Activated CD8-positive, alpha-beta memory T cell treated with anti-CD3 and anti-CD28 coated beads, Interleukin-2, amount 50 U/mL, for 24 hours (primary cell): ENCODE data around the gene TMEM91.

Source experiments
- DNase-seq: peaks from one replicate; pipeline ENCODE4 v3.0.0-alpha.2; 2020; ENCODE audit errors: extremely low read depth

The TMEM91 gene

GRCh38 chr19:41431426-41432386 lies 55.4 kb downstream of the TMEM91 start:
- DNase-seq, result no peak

- DNase-seq, result no peak
Observed at GRCh38 chr19:41433171-41433570, 56.8 kb downstream of the TMEM91 start.
